ENCODE data around the gene CDON.

CDON gene

DNA sequence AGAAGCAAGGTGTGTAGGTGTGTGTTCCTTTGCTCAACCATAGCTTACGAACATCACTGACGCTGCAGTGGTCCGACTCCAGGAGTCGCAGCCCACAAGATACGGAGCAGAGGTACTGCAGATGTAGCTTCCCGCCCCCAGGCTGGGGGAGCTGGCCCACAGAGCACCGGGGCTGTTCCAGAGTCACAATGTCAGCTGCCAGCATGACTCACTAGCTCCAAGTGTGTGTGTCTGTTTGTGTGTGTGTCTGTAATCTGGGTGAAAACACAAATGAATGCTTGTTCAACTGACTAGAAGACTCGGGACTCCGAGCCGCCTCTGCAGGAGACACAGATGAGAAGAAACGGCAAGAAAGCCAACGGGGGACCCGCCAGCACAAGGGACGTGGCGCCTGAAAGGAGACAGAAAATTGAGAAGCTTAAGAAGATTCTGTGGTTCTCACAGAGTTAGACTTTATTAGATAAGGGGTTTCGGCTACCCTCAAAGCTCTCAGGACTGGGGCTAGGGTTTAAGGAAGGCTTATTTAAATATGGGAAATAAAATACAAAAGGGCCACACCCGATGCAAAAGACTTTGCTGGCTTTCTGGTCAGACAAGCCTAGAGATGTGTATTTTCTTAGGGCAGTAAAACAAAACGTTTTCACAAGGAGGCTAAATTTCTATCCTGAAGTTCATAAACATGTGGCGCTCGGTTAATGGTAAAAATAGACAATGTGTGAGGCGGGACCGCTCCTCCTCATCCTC is 106.1 kb downstream of the CDON start:
- DNase-seq (ENCODE audit: low read depth in 2 of 2), result no peak

DNA sequence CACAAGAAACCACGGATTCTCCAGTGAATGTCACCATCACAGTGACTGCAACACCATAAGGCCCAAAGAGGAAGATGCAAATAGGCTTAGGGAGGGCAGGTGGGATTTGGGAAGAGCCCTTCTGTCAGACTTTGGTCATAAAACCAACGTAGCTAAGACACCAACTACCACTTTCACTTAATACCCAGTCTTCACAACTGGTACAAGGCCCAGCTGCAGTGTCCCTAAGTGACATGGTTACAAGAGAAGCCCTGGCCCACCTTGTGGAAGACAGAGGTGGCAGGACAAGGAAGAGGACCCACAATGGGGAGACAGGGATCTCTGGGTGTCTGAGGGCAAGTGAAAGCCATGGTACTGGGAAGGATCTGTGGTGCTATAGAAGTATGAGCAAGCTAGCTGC is 106.8 kb downstream of the CDON start:
- DNase-seq (ENCODE audit: low read depth in 2 of 2), result no peak

DNA sequence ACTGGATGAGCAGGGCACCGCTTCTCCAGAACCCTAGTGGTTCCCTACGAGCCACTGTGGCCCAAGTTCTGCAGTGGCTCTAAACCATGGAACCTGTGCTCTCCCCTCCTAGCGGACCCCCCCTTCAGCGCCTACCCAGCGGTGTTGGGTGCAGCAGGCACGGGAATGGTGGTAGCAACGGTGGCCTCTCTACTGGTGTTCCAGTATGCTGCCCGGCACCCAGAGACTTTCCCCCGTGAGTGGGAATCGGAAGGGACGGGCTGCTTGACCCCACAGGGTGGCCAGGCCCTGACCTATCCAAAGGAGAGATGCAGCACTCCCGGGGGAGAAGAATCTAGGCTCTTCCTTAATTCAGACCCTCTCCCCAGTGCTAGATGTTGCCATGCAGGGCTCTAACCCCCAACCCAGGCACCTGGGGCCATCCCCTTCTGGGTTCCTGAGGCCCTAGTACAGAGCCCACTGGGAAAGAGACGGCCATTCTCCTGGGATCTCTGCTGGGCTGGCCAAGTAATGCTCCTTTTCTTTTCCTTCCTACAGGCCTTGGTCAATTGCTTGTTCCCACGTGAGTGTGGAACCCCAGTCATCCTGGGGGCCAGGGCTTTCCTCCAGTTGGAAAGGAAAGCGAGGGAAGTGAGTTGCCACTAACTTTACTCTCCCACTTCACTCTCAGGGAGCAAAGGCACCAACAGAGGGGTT is 107.6 kb downstream of the CDON start:
- DNase-seq (ENCODE audit: low read depth in 2 of 2), result no peak

DNA sequence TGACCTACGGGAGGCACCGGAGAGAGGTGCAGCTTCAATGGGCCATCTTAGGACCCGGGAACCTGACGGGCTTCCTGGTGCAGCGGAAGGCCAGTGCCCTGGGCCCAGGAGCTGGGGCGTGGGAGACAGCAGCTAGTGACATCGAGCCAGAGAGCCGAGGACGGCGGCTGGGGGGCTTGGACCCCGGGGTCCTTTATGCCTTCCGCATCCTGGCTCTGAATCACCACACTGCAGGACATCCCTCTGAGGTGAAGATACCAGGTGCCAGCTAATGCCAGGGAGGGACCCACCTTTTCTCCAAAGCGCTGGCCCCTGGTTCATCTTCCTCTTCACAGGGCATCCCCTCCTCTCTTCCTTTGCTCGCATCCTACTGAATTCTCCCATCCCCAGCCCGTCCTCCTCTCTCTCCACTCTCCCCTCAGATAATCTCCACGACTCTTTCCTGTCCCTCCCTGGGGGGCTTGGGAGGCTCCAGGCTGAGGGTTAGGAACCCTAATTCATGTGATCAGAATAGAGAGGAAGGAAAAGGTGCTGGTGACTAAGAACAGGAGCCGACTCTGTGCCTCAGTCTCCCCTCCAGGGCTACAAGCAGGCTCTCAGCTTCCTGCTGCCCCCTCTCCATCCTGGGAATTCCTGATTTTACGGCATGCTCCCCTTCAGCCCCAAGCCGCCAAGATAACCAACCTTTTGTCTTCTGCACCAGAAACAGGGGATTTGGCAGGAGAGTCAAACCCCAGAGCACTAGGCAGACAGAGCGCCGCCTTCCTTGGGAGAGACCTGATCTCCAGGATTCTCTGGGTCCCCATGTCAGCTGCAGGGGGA is 108.3 kb downstream of the CDON start:
- no peak for DNase-seq (ENCODE audit: low read depth in 2 of 2)

DNA sequence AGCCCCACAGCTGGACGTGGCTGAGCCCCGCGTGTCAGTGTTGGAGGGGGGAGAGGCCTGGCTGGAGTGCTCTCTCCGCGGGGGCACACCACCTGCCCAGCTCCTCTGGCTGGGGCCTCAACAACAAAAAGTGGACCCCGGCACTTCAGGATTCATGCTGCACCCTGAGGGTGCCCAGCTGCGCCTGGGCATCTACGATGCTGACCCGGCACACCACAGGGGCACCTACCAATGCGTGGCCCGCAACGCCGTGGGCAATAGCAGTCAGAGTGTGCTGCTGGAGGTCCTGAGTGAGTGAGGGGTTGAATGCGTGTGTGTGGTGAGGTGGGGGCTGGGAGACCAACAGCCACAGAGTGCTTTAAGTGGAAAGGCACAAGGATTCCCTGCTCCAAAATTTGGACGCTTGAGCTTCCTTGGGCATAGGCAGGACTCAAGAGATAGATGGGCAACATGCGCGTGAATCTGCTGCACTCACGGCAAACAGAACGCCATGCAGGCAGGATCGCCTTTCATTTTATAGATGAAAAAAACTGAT is 109.2 kb downstream of the CDON start:
- no peak for DNase-seq (ENCODE audit: low read depth in 2 of 2)

DNA sequence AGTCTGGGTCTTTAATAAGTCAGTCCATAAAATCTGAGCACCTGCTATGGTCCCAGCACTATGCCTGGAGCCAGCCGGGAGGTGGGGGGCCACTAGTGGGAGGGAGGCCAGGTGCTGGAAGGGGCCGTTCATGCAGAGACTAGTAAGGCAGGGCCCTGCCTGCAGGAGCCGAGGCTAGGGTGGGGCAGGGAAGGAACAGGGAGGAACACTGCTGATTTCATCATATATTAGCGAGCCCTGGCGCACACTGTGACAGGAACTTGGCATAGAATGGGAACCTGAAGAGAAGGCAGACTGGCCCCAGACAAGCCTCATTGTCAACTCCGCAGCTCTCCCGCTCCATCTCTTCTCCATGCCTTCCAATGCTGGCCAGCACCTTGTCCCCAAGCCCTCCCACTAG is 109.7 kb downstream of the CDON start:
- DNase-seq (ENCODE audit: low read depth in 2 of 2), result no peak

DNA sequence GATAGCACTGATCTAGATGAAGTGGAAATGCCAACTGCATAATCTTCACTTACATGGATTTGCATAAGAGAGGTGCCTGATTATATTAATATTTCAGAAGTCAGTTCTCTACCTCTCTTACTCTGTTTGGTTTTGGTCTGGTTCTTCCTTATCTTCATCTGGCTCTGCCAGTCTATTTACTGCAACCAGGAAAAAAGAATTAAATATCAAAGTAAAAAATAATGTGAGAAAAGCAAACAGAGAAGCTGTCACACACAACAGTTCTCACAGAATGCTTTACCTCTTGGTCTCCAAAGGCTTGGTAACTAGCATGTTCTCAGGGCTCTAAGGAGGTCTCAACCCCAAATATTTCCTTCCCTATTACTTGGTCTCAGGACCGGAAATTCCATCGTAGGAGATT is 110.1 kb downstream of the CDON start:
- no peak for DNase-seq (ENCODE audit: low read depth in 2 of 2)

DNA sequence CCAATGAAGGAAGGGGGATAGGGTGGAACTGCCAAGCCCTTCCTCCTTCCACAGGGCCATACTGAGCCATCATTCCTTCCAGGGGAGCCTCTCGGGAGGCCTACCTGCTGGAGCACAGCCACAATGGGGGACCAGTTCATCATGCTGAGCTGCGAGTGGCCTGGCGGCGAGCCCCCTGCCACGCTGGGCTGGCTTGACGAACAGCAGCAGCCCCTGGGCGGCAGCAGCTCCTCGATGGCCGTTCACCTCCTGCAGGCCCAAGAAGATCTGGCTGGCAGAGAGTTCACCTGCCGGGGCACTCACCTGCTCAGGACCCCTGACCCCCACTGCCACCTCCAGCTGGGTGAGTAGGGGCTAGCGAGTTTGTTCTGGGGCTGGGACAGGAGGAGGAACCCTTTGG is 110.9 kb downstream of the CDON start:
- no peak for DNase-seq (ENCODE audit: low read depth in 2 of 2)

DNA sequence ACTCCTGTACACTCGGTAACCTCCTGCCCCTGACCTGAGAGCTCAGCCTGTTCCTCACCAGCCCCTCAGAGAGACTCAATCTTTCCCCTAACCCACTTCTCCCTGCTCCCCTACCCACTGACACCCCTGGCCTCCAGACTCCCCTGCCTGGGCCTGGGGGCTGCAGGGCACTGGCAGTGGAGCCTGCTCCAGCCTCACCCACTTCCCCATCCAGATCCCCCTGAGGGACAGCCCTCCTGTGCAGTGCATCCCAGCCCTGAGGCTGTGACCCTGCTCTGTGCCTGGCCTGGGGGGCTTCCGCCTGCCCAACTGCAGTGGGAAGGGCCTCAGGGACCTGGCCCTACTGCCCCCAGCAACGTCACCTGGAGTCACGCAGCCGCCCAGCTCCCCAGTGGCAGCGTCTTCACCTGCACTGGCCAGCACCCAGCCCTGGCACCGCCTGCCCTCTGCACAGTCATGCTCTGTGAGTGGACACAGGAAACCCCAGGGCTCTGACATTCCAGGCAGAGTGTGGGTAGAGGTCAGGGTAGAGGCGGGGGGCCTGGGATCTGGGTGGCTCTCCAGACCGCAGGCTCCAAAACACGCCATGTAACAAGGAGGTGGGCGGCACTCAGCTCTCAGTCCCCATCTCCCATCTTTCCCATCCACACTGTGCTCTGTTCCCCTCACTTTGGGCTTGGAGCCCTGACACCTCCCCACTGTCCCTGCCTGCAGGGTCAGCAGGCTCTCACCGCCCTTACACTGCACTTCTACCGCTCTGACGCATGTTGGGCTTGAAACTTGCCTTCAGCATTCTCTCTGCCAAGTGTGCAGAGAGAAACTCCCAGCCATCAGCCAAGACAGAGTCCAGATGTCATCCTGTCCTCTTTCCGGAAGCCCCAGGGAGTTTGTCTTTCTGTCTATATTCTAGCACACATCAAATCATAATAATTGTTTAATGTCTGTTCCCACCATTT is 111.7 kb downstream of the CDON start:
- no peak for DNase-seq (ENCODE audit: low read depth in 2 of 2)

DNA sequence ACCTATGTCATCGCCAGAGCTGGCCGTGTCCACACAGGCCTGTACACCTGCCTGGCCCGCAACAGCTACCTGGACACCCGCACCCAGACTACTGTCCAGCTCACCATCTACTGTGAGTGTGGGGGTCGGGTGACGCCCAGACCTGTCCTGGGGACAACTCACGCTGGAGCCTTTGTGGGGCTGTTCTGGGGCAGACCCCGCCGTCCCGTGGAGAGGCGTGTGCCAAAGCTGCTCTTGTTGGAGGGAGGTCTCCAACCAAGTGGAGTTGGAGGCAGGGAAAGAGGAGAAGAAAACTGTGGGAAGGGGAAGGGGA is 112.5 kb downstream of the CDON start:
- no peak for DNase-seq (ENCODE audit: low read depth in 2 of 2)

DNA sequence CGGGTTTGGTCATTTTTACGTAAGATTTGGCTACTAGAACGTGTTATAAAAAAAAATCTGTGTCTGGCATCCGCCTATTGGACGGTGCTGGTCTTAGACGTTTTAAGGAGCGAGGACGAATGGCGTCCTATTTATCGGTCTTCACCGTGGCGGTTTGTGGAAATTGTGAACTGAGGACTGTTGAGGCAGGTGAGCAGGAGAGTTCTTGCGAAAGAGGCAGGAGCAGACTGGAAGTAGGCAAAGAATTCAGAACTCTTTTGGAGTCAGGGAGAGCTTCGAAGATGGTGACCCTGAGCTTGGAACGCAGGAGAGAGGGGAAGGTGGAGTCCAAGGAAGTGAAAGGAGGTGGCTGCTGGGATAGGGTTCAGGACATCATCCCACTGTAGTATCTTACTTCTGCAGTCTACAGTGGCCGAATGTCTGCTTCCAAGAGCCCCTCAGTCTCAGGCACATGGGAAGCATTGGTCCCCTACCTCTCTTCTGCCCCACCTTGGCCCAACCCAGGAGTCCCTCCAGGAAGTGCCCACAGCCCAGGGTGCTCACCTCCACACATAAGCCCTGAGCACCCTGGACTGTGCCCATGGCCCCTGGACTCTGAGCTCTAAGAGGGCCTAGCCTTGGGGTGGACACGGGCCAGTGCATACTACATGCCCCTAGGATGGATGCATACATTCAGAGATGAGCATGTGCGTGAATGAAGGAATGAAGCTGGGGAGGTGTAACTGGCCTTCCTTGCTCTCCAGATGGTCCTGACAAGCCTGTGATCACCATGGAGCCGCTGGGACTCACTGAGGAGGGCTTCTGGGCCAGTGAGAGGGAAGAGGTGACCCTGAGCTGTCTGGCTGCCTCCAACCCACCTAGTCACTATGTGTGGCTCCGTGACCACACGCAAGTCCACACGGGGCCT is 113.1 kb downstream of the CDON start:
- DNase-seq (ENCODE audit: low read depth in 2 of 2), result no peak

DNA sequence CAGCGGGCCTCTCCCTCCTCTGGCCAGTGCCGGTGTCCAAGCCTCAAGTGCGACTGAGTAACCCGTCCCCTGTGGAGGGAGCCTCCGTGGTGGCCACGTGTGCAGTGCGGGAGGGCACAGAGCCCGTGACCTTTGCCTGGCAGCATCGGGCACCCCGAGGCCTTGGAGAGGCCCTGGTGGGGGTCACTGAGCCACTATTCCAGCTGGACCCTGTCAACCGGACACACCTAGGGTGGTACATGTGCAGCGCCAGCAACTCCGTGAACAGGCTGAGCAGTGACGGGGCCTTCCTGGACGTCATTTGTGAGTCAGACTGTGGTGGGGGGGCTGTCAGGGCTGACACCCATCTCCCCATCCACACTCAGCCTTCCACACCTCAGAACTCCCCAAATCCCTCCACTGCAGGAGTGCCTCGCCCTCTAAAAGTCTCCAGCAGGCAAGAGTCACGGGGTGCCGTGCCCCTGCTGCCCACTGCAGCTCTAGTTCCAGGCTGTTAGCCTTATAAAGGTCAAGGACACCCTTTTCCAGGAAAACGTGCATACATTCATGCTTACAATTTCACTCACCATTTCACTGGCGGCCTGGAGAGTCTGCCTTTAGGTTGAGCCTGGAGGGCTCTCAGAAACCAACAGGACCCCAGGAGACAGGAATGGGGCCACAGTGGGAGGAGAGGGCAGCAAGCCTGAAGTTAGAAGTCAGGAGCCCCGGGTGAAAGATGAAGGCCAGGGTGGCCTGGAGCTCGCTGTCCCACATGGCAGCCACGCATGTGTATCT is 114.2 kb downstream of the CDON start:
- no peak for DNase-seq (ENCODE audit: low read depth in 2 of 2)

DNA sequence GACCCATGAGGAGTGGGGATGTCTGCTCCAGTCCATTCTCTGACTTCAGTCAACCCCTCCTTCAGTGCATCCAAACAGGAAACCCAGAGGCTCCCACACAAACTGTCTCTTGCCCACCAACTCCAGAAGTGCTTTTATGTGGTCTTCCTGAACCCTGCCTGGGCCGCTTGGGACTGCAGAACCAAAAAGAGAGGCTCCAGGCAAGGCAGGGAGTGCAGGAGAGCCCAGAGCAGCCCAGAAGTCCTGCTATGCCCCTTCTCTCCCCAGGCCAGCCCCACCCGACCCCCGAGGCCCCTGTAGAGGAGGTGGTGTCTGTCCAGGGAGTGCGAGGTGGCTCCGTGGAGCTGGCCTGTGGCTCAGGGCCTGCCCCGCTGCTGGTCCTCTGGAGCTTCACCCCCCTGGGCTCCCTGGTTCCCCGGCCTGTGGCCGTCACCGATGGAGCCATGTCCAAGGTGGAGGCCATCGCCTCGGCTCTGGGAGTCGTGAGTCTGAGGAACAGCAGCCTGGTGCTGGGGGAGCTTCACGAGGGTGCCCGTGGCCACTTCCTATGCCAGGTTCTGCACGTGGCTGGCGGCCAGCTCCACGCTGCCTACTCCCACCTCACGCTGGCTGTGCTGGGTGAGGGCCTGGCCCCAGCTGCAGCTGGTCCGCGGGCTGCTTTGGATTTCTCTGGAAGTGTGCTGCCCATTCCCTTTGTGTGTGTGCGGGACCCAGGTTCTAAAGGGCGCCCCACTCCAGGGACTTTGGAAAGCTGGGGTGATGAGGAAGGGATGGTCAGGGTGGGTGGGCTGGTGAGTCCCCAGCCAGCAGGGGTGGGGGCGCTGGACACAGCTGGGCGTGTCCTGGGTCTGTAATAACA is 115.0 kb downstream of the CDON start:
- DNase-seq (ENCODE audit: low read depth in 2 of 2), result no peak

DNA sequence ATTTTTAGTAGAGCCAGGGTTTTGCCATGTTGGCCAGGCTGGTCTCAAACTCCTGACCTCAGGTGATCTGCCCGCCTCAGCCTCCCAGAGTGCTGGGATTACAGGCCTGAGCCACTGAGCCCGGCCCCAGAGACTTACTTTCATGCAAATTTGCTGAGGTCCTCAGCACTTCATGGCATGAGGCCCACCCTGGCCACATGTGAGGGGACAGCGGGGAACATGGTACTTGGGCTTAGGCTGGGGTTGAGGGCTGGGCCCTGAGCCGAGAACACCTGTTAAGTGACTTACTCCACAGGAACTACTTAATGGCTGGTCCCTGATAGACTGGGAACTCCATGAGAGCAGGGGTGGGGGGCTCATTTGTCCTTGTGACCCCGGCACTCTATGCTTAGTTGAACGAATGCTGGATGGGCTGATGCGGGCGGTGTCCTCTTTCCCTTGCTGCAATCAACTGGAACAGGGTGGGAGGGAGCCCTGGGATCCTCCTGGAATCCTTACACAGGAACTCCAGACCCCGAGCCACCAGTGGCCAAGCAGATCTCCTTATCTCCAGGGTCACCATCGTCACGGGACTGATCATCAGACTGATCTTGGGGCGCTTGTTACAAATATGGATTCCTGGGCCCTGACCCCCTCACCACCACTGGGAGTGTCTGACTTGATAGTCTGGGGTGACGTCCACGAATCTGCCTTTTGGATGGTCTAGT is 115.8 kb downstream of the CDON start:
- DNase-seq (ENCODE audit: low read depth in 2 of 2), result no peak

DNA sequence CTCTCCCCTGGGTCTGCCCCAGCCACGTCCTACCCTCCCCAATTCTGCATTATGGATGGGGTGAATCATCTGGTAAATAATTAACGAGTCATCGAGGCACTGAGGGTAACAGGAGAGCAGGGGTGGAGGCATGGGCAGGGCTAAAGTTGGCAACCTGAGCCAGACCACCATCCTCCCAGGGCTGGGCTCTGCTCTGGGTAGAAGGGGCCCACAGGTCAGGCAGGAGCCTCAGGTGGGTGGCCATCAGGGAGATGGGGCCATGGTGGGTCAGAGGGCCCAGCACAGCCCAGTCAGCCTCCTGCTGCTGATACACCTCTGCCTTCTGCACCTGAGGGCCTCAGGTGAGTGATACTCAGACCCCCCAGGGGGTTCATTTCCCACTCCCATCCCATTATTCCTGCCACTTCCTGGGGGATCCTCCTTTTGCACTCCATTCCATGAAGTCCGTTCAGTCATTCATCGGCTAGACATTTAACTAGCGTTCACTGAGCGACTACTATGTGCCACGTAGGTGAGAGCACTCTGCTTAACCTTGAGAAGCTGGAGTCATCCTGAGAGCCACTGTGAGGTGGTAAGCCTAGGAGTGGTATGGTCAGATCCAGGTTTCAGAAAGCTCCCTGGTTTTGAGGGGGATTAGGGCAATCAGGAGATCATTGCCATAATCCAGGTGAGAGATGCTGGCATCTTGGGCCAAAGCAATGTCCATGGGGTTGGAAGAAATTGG is 116.7 kb downstream of the CDON start, which contains the start of gene VSIG10L2:
TSS of gene VSIG10L2 (plus strand) at position 248 of the 724 bp plus-strand sequence. CDS start at position 260, 12 bp downstream.
- DNase-seq (ENCODE audit: low read depth in 2 of 2), result no peak

DNA sequence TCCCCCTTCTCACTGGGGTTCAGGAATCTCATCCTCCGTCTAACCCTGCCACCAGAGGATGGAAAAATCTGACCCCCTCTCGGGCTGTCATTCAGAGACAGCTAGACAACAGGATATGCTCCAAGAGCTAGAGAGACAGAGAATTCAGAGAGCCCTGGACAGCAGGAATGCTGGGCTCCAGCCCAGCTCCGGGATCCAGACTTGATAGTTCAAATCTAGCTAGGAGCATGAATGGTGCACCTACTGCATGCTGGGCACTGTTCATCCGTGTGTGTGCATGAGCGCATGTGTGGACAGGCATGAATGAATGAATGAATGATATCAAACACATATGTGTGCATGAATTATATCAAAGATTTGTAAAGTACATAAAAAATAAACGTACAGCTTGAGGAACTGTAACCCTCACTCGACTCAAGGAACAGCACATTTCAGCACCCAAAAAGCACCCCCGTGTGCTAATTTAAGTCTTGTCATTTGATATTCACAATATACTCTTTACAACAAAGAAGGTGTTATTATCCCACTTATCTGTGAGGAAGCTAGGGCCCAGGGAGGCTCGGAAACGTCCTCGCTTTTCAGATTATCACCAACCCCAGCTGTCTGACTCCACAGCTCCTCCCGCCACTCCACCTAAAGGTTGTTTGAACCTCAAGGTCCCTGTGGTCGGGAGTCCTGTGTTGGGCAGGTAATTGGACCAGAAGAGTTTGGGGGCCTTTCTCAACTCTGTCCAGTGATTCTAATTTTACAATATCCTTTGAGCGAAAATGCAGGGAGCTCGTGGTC is 117.5 kb downstream of the CDON start:
- no peak for DNase-seq (ENCODE audit: low read depth in 2 of 2)
